DND-41 (cell line): ENCODE measurements around the gene TAF1B.
"Not testable (repeated sequence)": the region's sequence is repeated elsewhere in the genome, so short reads cannot be mapped to it uniquely, and the experiment has no call there.

Experiments used
- ATAC-seq: fragments of 200-7000 bp; cut with Tn5 transposase; 3 replicates; pipeline ENCODE4 v1.9.1; 2021; ENCODE audit warnings: low read depth; ENCODE audit not compliant: insufficient read depth
- DNase-seq: peaks from one replicate; pipeline ENCODE4 v3.0.0-alpha.2; 2020
- H2AFZ ChIP-seq: 2 replicates; pipeline ENCODE4 v1.6.0; 2012; ENCODE audit warnings: low read depth, low read length
- H3K27ac ChIP-seq: 2 replicates; pipeline ENCODE4 v1.5.1; 2012; ENCODE audit warnings: low read length, inconsistent platforms
- H3K27me3 ChIP-seq: fragments of 200-600 bp; sonication (generic); 2 replicates; pipeline ENCODE4 v1.6.0; 2012; ENCODE audit warnings: low read length, mild to moderate bottlenecking, inconsistent platforms; ENCODE audit not compliant: insufficient read depth, poor library complexity
- H3K36me3 ChIP-seq: 2 replicates; pipeline ENCODE4 v1.5.1; 2012; ENCODE audit warnings: low read length, inconsistent platforms; ENCODE audit not compliant: insufficient read depth
- H3K4me1 ChIP-seq: 2 replicates; pipeline ENCODE4 v1.5.1; 2012; ENCODE audit warnings: mild to moderate bottlenecking, low read length; ENCODE audit not compliant: insufficient read depth
- H3K4me2 ChIP-seq: 2 replicates; pipeline ENCODE4 v1.6.0; 2012; ENCODE audit warnings: mild to moderate bottlenecking, moderate library complexity, low read length, inconsistent platforms; ENCODE audit not compliant: insufficient read depth
- H3K4me3 ChIP-seq, 2 experiments: fragments of 200-600 bp in 1 of 2; shearing (Covaris generic) in 1 of 2; 2 replicates each; pipeline ENCODE4 v1.5.1; 2012 to 2016; ENCODE audit warnings: inconsistent platforms in 2 of 2, low read length in 2 of 2, mild to moderate bottlenecking in 2 of 2, low read depth in 1 of 2, moderate library complexity in 1 of 2
- H3K79me2 ChIP-seq: 2 replicates; pipeline ENCODE4 v1.6.0; 2012; ENCODE audit warnings: low read length, inconsistent platforms; ENCODE audit not compliant: insufficient read depth
- H3K9ac ChIP-seq: 2 replicates; pipeline ENCODE4 v1.6.0; 2012; ENCODE audit warnings: low read depth, mild to moderate bottlenecking, inconsistent platforms, low read length, moderate library complexity
- H3K9me3 ChIP-seq: 2 replicates; pipeline ENCODE4 v1.5.1; 2012; ENCODE audit warnings: low read length, moderate library complexity, mild to moderate bottlenecking, inconsistent platforms; ENCODE audit not compliant: insufficient read depth, severe bottlenecking
- H4K20me1 ChIP-seq: 2 replicates; pipeline ENCODE4 v1.6.0; 2012; ENCODE audit warnings: low read length; ENCODE audit not compliant: insufficient read depth
- CTCF ChIP-seq: IDR thresholded peaks from 2 replicates; pipeline ENCODE4 v1.5.1; 2012; ENCODE audit warnings: borderline replicate concordance, low read length, moderate library complexity, mild to moderate bottlenecking; ENCODE audit not compliant: poor library complexity, severe bottlenecking; ENCODE audit errors: extremely low read depth
- EZH2 ChIP-seq: IDR thresholded peaks from 3 replicates; pipeline ENCODE4 v1.6.1; 2012; ENCODE audit warnings: borderline replicate concordance, low read depth, mild to moderate bottlenecking, moderate library complexity, low read length, inconsistent platforms; ENCODE audit not compliant: severe bottlenecking

Gene TAF1B

GRCh38 chr2:9919512-9919911 is 76.2 kb downstream of the TAF1B start:
- H3K9ac ChIP-seq = no peak overlapping the region
- no peaks in the 10 kb centered on the region for H3K79me2 ChIP-seq
- no peak overlapping the region for H2AFZ ChIP-seq
- ATAC-seq (no peak), DNase-seq (no peak)
- H3K36me3 ChIP-seq = peaks cover 67% of the 10 kb centered on the region
- no peak overlapping the region for H3K4me3 ChIP-seq
- TF ChIP-seq CTCF (no peak), EZH2 (no peak)
- H3K27ac ChIP-seq = no peak overlapping the region
- no peaks in the 10 kb centered on the region for H3K4me1 ChIP-seq
- H3K9me3 ChIP-seq = no peaks in the 10 kb centered on the region
- H3K4me2 ChIP-seq = no peak overlapping the region
- H3K27me3 ChIP-seq = no peaks in the 10 kb centered on the region
- no peaks in the 10 kb centered on the region for H4K20me1 ChIP-seq

- H3K27ac ChIP-seq, H3K79me2 ChIP-seq, H3K9me3 ChIP-seq, H3K4me1 ChIP-seq, H3K4me3 ChIP-seq, H4K20me1 ChIP-seq, H3K9ac ChIP-seq, H2AFZ ChIP-seq, DNase-seq, H3K27me3 ChIP-seq, ATAC-seq, H3K4me2 ChIP-seq: not testable (repeated sequence)
- H3K36me3 ChIP-seq = peaks cover 15% of the 10 kb centered on the region; the same call in 1 of the 2 replicates
Observed at GRCh38 chr2:9927020-9927419, 83.7 kb downstream of the TAF1B start.

GRCh38 chr2:9937258-9937657 is 94.0 kb downstream of the TAF1B start:
- Histone ChIP-seq H3K36me3 (peaks cover 20% of the 10 kb centered on the region), H3K79me2 (no peaks in the 10 kb centered on the region), H3K9me3 (no peaks in the 10 kb centered on the region), H3K27me3 (no peaks in the 10 kb centered on the region), H2AFZ (no peak overlapping the region), H4K20me1 (no peaks in the 10 kb centered on the region), H3K4me2 (no peak overlapping the region), H3K4me3 (no peak overlapping the region), H3K4me1 (no peaks in the 10 kb centered on the region), H3K9ac (no peak overlapping the region), H3K27ac (no peak overlapping the region)
- TF ChIP-seq CTCF (no peak), EZH2 (no peak)
- DNase-seq (no peak), ATAC-seq (no peak)

- H3K4me3 ChIP-seq = no peak overlapping the region
- H3K9me3 ChIP-seq = no peaks in the 10 kb centered on the region
- peaks cover 14% of the 10 kb centered on the region for H3K36me3 ChIP-seq
- no peaks in the 10 kb centered on the region for H3K4me1 ChIP-seq
- DNase-seq (no peak), ATAC-seq (peak; percentile 51; the same call in 1 of the 3 replicates)
- no peak overlapping the region for H2AFZ ChIP-seq
- H3K9ac ChIP-seq = no peak overlapping the region
- no peak overlapping the region for H3K4me2 ChIP-seq
- H4K20me1 ChIP-seq = no peaks in the 10 kb centered on the region
- no peaks in the 10 kb centered on the region for H3K27me3 ChIP-seq
- TF ChIP-seq EZH2 (no peak), CTCF (no peak)
- no peaks in the 10 kb centered on the region for H3K79me2 ChIP-seq
- no peak overlapping the region for H3K27ac ChIP-seq
Observed at GRCh38 chr2:9937968-9938367, 94.7 kb downstream of the TAF1B start.
